Tibial nerve (tissue), 4 donors: ENCODE measurements around the gene MYOM3. TPM values are rescaled to one million over a fixed set of nuclear protein-coding genes. Genes with fewer than 3 reads are reported as not detected.

Experiments used
- DNase-seq, 2 donors: peaks; one replicate each; pipeline ENCODE4 v3.0.0-alpha.2; 2019; ENCODE audit warnings: low spot score in 2 of 2
- H3K27ac ChIP-seq, 4 donors: fragments of 200-600 bp; sonication (generic) in 3 of 4; one replicate each; pipeline ENCODE4 v1.5.1; 2017 to 2019; ENCODE audit warnings: mild to moderate bottlenecking in 1 of 4
- H3K27me3 ChIP-seq, 2 donors: fragments of 200-600 bp; sonication (generic) in 1 of 2; one replicate each; pipeline versions ENCODE4 v1.5.1 to v1.6.0; 2017 to 2019
- H3K36me3 ChIP-seq, 3 donors: fragments of 200-600 bp; sonication (generic); one replicate each; pipeline ENCODE4 v1.5.1; 2018 to 2019
- H3K4me1 ChIP-seq, 4 donors: fragments of 200-600 bp; sonication (generic) in 3 of 4; one replicate each; pipeline ENCODE4 v1.5.1; 2017 to 2019
- H3K4me3 ChIP-seq, 4 donors: fragments of 200-600 bp; sonication (generic) in 3 of 4; one replicate each; pipeline ENCODE4 v1.5.1; 2017 to 2019; ENCODE audit warnings: mild to moderate bottlenecking in 1 of 4, moderate library complexity in 1 of 4
- H3K9me3 ChIP-seq, 4 donors: fragments of 200-600 bp; sonication (generic) in 3 of 4; one replicate each; pipeline ENCODE4 v1.5.1; 2017 to 2019
- CTCF ChIP-seq, 5 experiments: fragments of 200-600 bp in 3 of 5; fragments of 450-650 bp in 2 of 5; sonication (generic) in 3 of 5; IDR thresholded peaks; one replicate each; pipeline ENCODE4 v1.5.1; 2016 to 2019; ENCODE audit warnings: antibody characterized with exemption in 5 of 5, mild to moderate bottlenecking in 3 of 5, moderate library complexity in 2 of 5
- EP300 ChIP-seq, 2 donors: sonication (generic); formaldehyde crosslinking; IDR thresholded peaks; one replicate each; pipeline ENCODE4 v1.6.1; 2017; ENCODE audit warnings: antibody characterized with exemption in 2 of 2, mild to moderate bottlenecking in 1 of 2
- POLR2A ChIP-seq, 2 donors: fragments of 450-650 bp; IDR thresholded peaks; one replicate each; pipeline ENCODE4 v1.6.1; 2017; ENCODE audit warnings: antibody characterized with exemption in 2 of 2, mild to moderate bottlenecking in 2 of 2, moderate library complexity in 2 of 2
- WGBS, 2 donors: methylation state at CpG; one replicate each; pipeline ENCODE4 v1.1.5; 2018; 5-methylcytosine and 5-hydroxymethylcytosine counted together
- total RNA-seq, 4 donors: library from RNA; depleted of rRNA; stranded (reverse); fragments of >200 nt; gene quantifications; one replicate each; pipeline ENCODE4 v1.1.0, GENCODE V29; 2016

The MYOM3 gene
- total RNA-seq, 4 donors from 2014 or later, result 0.20 to 0.60 (median 0.22) TPM; not detected in 1

GRCh38 chr1:24125456-24125855 is 13.5 kb upstream of the MYOM3 start:
- no peak overlapping the region for H3K27ac ChIP-seq
- DNase-seq, result no peak
- H3K4me3 ChIP-seq, result no peak overlapping the region
- peaks cover 0 to 4% (median 2%) of the 10 kb centered on the region in 4 donors for H3K4me1 ChIP-seq
- no peaks in the 10 kb centered on the region for H3K36me3 ChIP-seq
- H3K9me3 ChIP-seq, result peaks cover 0 to 16% (median under 1%) of the 10 kb centered on the region in 4 donors
- TF ChIP-seq EP300 (IDR thresholded peaks at IDR 0.05) (no peak), CTCF (IDR thresholded peaks at IDR 0.05) (no peak), POLR2A (IDR thresholded peaks at IDR 0.05) (no peak)
- 71 to 75% methylated on average over 4 of the region's 4 CpGs for WGBS, 2 donors
- H3K27me3 ChIP-seq, result no peaks in the 10 kb centered on the region

- Histone ChIP-seq H3K27ac (no peak overlapping the region), H3K9me3 (peaks cover 0 to 11% (median 0%) of the 10 kb centered on the region in 4 donors), H3K4me3 (no peak overlapping the region), H3K36me3 (no peaks in the 10 kb centered on the region), H3K4me1 (peaks cover 0 to 9% (median 3%) of the 10 kb centered on the region in 4 donors), H3K27me3 (no peaks in the 10 kb centered on the region)
- no peak for DNase-seq
- WGBS, 2 donors, result 89 to 90% methylated on average over 2 of the region's 2 CpGs
- no peak for TF ChIP-seq CTCF (IDR thresholded peaks at IDR 0.05)
- no peak for TF ChIP-seq POLR2A (IDR thresholded peaks at IDR 0.05)
- no peak for TF ChIP-seq EP300 (IDR thresholded peaks at IDR 0.05)
Measured at GRCh38 chr1:24124980-24125379, 13.0 kb upstream of the MYOM3 start.

- Histone ChIP-seq H3K9me3 (no peaks in the 10 kb centered on the region), H3K4me1 (peaks cover 0 to 16% (median 3%) of the 10 kb centered on the region in 4 donors), H3K4me3 (no peak overlapping the region), H3K27ac (no peak overlapping the region), H3K36me3 (no peaks in the 10 kb centered on the region), H3K27me3 (peaks cover 0 to under 1% of the 10 kb centered on the region in 2 donors)
- no peak for TF ChIP-seq POLR2A (IDR thresholded peaks at IDR 0.05)
- TF ChIP-seq CTCF (IDR thresholded peaks at IDR 0.05), result no peak
- no peak for TF ChIP-seq EP300 (IDR thresholded peaks at IDR 0.05)
- WGBS, 2 donors, result 80 to 87% methylated on average over 6 of the region's 6 CpGs
- DNase-seq, result no peak
Measured at GRCh38 chr1:24123611-24124010, 11.7 kb upstream of the MYOM3 start.

- WGBS, 2 donors, result 82 to 88% methylated on average over 7 of the region's 7 CpGs
- Histone ChIP-seq H3K27me3 (peaks cover 0 to 7% of the 10 kb centered on the region in 2 donors), H3K4me1 (peaks cover 0 to 16% (median 3%) of the 10 kb centered on the region in 4 donors), H3K4me3 (no peak overlapping the region), H3K9me3 (no peaks in the 10 kb centered on the region), H3K27ac (no peak overlapping the region), H3K36me3 (no peaks in the 10 kb centered on the region)
- no peak for DNase-seq
- TF ChIP-seq CTCF (IDR thresholded peaks at IDR 0.05) (no peak), EP300 (IDR thresholded peaks at IDR 0.05) (no peak), POLR2A (IDR thresholded peaks at IDR 0.05) (no peak)
Measured at GRCh38 chr1:24122776-24123175, 10.8 kb upstream of the MYOM3 start.

GRCh38 chr1:24121406-24121805 is 9.5 kb upstream of the MYOM3 start:
- no peak for TF ChIP-seq CTCF (IDR thresholded peaks at IDR 0.05)
- TF ChIP-seq EP300 (IDR thresholded peaks at IDR 0.05), result no peak
- Histone ChIP-seq H3K27me3 (peaks cover 0 to 9% of the 10 kb centered on the region in 2 donors), H3K36me3 (no peaks in the 10 kb centered on the region), H3K27ac (peak overlapping the region in 1 of 4 donors; percentile 34), H3K4me1 (peaks cover 0 to 16% (median 3%) of the 10 kb centered on the region in 4 donors), H3K4me3 (no peak overlapping the region), H3K9me3 (no peaks in the 10 kb centered on the region)
- no peak for DNase-seq
- 79 to 83% methylated on average over 14 of the region's 14 CpGs for WGBS, 2 donors
